HUDEP-2 (cell line): ENCODE results near the gene C4A.
A peak's percentile ranks its signal among the peaks of the same experiment; 100 is the strongest.
"Not testable (repeated sequence)": the region's sequence is repeated elsewhere in the genome, so short reads cannot be mapped to it uniquely, and the experiment has no call there.

Source experiments
- DNase-seq, 76 experiments: peaks; one replicate each; lab custom pipeline; 2025; ENCODE audit not compliant: unreplicated experiment in 76 of 76; lab: John Stamatoyannopoulos, UW

The C4A gene

DNA sequence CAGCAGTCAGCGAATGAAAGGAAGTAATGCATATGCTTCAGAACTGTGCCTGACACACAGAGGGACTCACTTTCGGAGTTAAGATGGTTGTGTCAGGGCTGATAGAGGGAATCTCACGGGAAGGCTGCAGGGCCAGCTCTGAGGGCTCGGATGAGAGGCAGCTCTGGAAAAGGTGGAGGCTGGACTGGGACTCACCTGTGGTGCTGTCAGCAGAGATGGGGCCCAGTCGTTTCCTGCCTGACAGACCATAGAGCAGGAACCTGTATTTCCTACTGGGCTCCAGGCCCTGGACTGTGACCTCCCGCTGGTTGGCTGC is 65.6 kb downstream of the C4A start:
- DNase-seq = no peak

DNA sequence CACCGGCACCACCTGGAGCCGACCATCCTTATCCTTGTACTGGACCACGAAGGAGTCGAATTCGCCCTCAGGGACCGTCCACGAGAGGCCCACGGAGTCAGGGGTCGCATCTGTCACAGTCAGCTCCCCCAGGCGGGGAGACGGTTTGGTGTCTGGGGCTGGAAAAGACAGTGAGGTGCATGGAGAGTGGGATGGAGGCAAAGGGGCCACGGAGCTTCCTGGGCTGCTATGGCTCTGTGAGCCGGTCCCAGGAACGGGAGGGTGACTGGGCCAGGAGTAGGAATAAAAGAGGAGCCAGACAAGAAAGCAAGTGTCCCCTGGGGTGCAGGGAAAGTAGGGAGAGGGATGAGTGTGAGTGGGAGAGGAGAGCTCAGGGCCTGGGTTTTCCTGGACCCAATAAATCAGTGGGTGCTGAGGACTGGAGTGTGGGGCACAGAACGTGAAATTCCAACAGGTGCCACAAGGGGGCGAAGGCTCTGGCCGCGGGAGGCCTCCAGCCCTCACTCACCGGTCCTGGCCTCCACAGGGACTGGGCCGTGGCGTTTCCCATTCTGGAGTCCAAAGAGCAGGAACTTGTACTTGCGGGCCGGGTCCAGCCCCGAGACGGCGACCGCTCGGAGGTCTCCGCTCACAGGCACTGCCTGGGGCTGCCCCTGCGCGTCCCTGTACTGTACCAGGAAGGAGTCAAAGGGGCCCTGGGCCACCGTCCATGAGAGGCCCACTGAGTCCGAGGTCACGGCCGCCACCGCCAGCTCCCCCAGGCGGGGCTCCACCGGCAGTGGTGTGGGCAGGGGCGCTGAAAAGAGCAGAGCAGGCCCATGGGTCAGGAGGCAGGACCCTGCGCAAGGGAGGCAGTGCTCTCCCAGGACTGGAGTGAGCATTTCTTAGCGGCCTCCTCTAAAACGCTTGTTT is 66.3 kb downstream of the C4A start:
- DNase-seq = peak in 60 of 76 experiments; percentile 6 to 91 (median 51)

DNA sequence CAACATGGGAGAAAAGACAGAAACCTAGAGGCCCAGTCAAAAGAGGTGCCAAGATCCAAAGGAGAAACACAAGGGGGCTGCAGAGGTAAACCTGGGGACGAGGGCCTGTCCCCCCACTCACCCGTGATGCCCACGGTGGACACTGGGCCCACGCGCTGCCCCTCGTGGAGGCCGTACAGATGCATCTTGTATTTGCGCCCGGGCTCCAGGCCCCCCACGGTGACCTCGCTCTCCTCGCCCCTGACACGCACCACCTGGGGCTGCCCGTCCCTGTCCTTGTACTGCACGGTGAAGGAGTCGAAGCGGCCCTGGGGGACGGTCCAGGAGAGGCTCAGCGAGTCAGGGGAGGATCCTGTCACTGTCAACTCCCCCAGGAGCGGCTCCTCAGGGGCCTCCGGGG is 67.3 kb downstream of the C4A start:
- DNase-seq = not testable (repeated sequence)

DNA sequence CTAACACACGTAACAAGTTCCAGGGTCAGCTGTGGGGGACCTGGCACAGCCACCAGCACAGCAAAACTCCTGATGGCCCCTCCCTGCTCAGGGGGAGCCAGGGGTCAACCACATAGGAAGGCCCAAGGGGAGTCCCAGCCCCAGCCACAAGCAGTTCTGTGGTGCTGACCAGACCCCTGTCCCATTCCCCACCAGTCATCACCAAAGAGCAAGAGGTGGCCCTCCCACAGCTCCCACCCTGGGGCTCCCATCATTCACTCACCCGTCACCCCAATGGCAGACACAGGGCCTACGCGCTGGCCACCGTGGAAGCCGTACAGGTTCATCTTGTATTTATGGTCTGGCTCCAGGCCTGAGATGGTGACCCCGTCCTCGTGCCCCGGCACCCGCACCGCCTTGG is 67.9 kb downstream of the C4A start:
- DNase-seq = not testable (repeated sequence)

DNA sequence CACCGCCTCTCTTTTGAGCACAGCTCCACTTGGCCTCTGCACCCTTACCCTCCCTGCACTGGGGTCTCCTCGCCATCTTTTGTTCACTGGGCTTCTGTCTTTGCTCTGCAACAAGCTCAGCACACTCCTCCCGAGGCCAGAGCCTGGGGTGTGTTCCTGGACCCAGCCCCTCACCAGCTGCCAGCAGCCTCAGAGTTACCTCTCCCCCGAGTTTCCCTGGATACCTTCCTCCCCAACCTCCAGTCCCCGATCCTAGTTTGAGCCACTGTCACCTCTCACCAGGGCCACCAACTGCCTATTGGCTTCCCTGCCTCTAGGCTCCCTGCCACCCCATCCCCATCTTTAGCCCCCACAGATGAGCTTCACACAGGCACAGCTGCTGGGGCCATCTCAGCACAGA is 68.7 kb downstream of the C4A start:
- no peak for DNase-seq
